ENCODE results near the gene TMEM150A. TPM values are rescaled to one million over a fixed set of nuclear protein-coding genes. Genes with fewer than 3 reads are reported as not detected.

TMEM150A gene
- total and polyA plus RNA-seq, 2 donors (not counting 3 experiments of a cell fraction or from before 2014, with no cell fraction given) = 17.7 to 35.7 TPM

DNA sequence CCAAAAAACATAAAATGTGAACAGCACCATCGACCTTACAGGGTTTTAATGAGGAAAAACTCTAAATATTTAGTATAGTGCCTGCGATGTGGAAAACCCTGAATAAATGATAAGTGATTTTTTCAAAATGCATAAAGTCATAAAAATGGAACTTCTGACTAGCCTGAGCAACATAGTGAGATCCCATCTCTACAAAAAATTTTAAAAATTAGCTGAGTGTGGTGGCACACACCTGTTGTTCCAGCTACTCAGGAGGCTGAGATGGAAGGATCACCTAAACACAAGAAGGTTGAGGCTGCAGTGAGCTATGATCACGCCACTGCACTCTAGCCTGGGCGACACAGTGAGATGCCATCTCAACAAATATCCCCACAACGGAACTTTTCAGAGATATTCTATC is 45.4 kb downstream of the TMEM150A start:
- BruUV-seq (replicated peaks) = no TSS peak
- H3K4me3 ChIP-seq (replicated peaks in 1 of 3; ENCODE audit: insufficient read depth in 1 of 3, low read depth in 1 of 3, low read length in 3 of 3) = no peak overlapping the region
- H3K9me1 ChIP-seq (replicated peaks; ENCODE audit: control insufficient read depth, extremely low read depth, insufficient read depth, low read length) = no peaks in the 10 kb centered on the region
- no peaks in the 10 kb centered on the region for H4K20me1 ChIP-seq (replicated peaks; ENCODE audit: control insufficient read depth, extremely low read depth, insufficient read depth, low read length)
- no peak overlapping the region for H3K27ac ChIP-seq (ENCODE audit: insufficient read depth, low read depth, low read length)
- peaks cover 26% of the 10 kb centered on the region for H3K79me2 ChIP-seq (ENCODE audit: control insufficient read depth, insufficient read depth, low read length)
- ChIA-PET POLR2A (interaction anchor here (2.8 kb wide), 1 partner anchor 18 kb away, joined by 8 read pairs; the partner anchor contains the start of gene MAT2A), CTCF (interaction anchor here (1.1 to 2.4 kb wide), 3 partner anchors 9 to 143 kb away, joined by 3 to 16 read pairs (median 4); no protein-coding TSS in a partner anchor)
- DNase-seq (ENCODE audit: low read depth, low spot score) (no peak), FAIRE-seq (no peak)
- H3K9me3 ChIP-seq (replicated peaks; ENCODE audit: control insufficient read depth, insufficient read depth, low read length) = no peaks in the 10 kb centered on the region
- no peak overlapping the region for H3K4me2 ChIP-seq (ENCODE audit: insufficient read depth, low read length)
- dilution Hi-C loops (cut with MboI; ENCODE audit: extremely low pct_ligation_motif_present, low sequenced_read_pairs) = no loop called here
- no peak overlapping the region for H2AFZ ChIP-seq (ENCODE audit: low read depth, low read length)
- TF ChIP-seq EZH2 (IDR thresholded peaks at IDR 0.05; ENCODE audit: borderline replicate concordance, low read depth, low read length, severe bottlenecking) (no peak), JUN (IDR thresholded peaks at IDR 0.05; ENCODE audit: borderline replicate concordance, insufficient read depth, insufficient read length, low read depth) (no peak), FOS (IDR thresholded peaks at IDR 0.05; ENCODE audit: borderline replicate concordance, insufficient read depth, low read length) (no peak), POLR2A (IDR thresholded peaks at IDR 0.05; ENCODE audit: low read depth, low read length) (no peak)
- peaks cover 10 to 31% of the 10 kb centered on the region in 2 experiments for H3K36me3 ChIP-seq (ENCODE audit: control insufficient read depth in 2 of 2, extremely low read depth in 1 of 2, insufficient read depth in 2 of 2, low read length in 2 of 2)
- no peaks in the 10 kb centered on the region for H3K27me3 ChIP-seq (ENCODE audit: control insufficient read depth in 2 of 2, insufficient read depth in 2 of 2, low read length in 2 of 2)
- no peak overlapping the region for H3K9ac ChIP-seq (replicated peaks; ENCODE audit: extremely low read depth, insufficient read depth, low read length)
- intact Hi-C loops (cut with micrococcal nuclease) = no loop called here
- H3K4me1 ChIP-seq (ENCODE audit: control insufficient read depth, extremely low read depth, insufficient read depth, low read length) = peaks cover 12% of the 10 kb centered on the region

- Histone ChIP-seq H2AFZ (ENCODE audit: low read depth, low read length) (no peak overlapping the region), H3K4me1 (ENCODE audit: control insufficient read depth, extremely low read depth, insufficient read depth, low read length) (peaks cover 13% of the 10 kb centered on the region), H4K20me1 (replicated peaks; ENCODE audit: control insufficient read depth, extremely low read depth, insufficient read depth, low read length) (no peaks in the 10 kb centered on the region), H3K79me2 (ENCODE audit: control insufficient read depth, insufficient read depth, low read length) (peaks cover 17% of the 10 kb centered on the region), H3K4me2 (ENCODE audit: insufficient read depth, low read length) (no peak overlapping the region), H3K4me3 (replicated peaks in 1 of 3; ENCODE audit: insufficient read depth in 1 of 3, low read depth in 1 of 3, low read length in 3 of 3) (no peak overlapping the region), H3K9ac (replicated peaks; ENCODE audit: extremely low read depth, insufficient read depth, low read length) (no peak overlapping the region), H3K9me1 (replicated peaks; ENCODE audit: control insufficient read depth, extremely low read depth, insufficient read depth, low read length) (no peaks in the 10 kb centered on the region), H3K9me3 (replicated peaks; ENCODE audit: control insufficient read depth, insufficient read depth, low read length) (no peaks in the 10 kb centered on the region), H3K27ac (ENCODE audit: insufficient read depth, low read depth, low read length) (no peak overlapping the region), H3K36me3 (ENCODE audit: control insufficient read depth in 2 of 2, extremely low read depth in 1 of 2, insufficient read depth in 2 of 2, low read length in 2 of 2) (peaks cover 18 to 43% of the 10 kb centered on the region in 2 experiments), H3K27me3 (ENCODE audit: control insufficient read depth in 2 of 2, insufficient read depth in 2 of 2, low read length in 2 of 2) (no peaks in the 10 kb centered on the region)
- no peak for DNase-seq (ENCODE audit: low read depth, low spot score)
- intact Hi-C loops (cut with micrococcal nuclease) (loop anchor here (5.0 kb wide), 1 partner anchor 203 kb away; the partner anchor contains the start of genes ELMOD3 and RETSAT), dilution Hi-C loops (cut with MboI; ENCODE audit: extremely low pct_ligation_motif_present, low sequenced_read_pairs) (no loop called here)
- BruUV-seq (replicated peaks) = no TSS peak
- ChIA-PET CTCF (interaction anchor here (2.4 kb wide), 1 partner anchor 135 kb away, joined by 16 read pairs; no protein-coding TSS in a partner anchor), POLR2A (interaction anchor here (2.8 kb wide), 1 partner anchor 16 kb away, joined by 8 read pairs; the partner anchor contains the start of gene MAT2A)
- no peak for TF ChIP-seq POLR2AphosphoS5 (IDR thresholded peaks at IDR 0.05; ENCODE audit: insufficient read depth, low read depth, low read length)
- TF ChIP-seq MYC (IDR thresholded peaks at IDR 0.05; ENCODE audit: low read depth, low read length) = no peak
- TF ChIP-seq, protein P1, sequence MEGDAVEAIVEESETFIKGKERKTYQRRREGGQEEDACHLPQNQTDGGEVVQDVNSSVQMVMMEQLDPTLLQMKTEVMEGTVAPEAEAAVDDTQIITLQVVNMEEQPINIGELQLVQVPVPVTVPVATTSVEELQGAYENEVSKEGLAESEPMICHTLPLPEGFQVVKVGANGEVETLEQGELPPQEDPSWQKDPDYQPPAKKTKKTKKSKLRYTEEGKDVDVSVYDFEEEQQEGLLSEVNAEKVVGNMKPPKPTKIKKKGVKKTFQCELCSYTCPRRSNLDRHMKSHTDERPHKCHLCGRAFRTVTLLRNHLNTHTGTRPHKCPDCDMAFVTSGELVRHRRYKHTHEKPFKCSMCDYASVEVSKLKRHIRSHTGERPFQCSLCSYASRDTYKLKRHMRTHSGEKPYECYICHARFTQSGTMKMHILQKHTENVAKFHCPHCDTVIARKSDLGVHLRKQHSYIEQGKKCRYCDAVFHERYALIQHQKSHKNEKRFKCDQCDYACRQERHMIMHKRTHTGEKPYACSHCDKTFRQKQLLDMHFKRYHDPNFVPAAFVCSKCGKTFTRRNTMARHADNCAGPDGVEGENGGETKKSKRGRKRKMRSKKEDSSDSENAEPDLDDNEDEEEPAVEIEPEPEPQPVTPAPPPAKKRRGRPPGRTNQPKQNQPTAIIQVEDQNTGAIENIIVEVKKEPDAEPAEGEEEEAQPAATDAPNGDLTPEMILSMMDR (IDR thresholded peaks at IDR 0.05; ENCODE audit: extremely low read depth in 1 of 2, insufficient read depth in 1 of 2, low read depth in 1 of 2, low read length in 2 of 2) = no peak
- no peak for TF ChIP-seq POLR2A (IDR thresholded peaks at IDR 0.05; ENCODE audit: low read depth, low read length)
- no peak for TF ChIP-seq JUN (IDR thresholded peaks at IDR 0.05; ENCODE audit: borderline replicate concordance, insufficient read depth, insufficient read length, low read depth)
- no peak for TF ChIP-seq GATA2 (IDR thresholded peaks at IDR 0.05; ENCODE audit: insufficient read depth, insufficient read length, low read depth, low read length)
- no peak for TF ChIP-seq FOS (IDR thresholded peaks at IDR 0.05; ENCODE audit: borderline replicate concordance, insufficient read depth, low read length)
- TF ChIP-seq MAX (IDR thresholded peaks at IDR 0.05; ENCODE audit: insufficient read depth, insufficient read length) = no peak
- no peak for TF ChIP-seq EZH2 (IDR thresholded peaks at IDR 0.05; ENCODE audit: borderline replicate concordance, low read depth, low read length, severe bottlenecking)
- FAIRE-seq = no peak
Observed at GRCh38 chr2:85554980-85555612, 47.4 kb downstream of the TMEM150A start.

Measured in endothelial cell of umbilical vein (primary cell).